Measurements from ENCODE around the gene SIGLECL1.
"Not testable (repeated sequence)": the region's sequence is repeated elsewhere in the genome, so short reads cannot be mapped to it uniquely, and the experiment has no call there.

SIGLECL1 gene

GRCh38 chr19:51204321-51204720 is 46.6 kb upstream of the SIGLECL1 start:
- Histone ChIP-seq H3K9me2 (ENCODE audit: low read depth, low read length) (no peaks in the 10 kb centered on the region), H3K4me2 (ENCODE audit: low read length) (no peak overlapping the region), H2AFZ (ENCODE audit: low read length) (no peak overlapping the region), H3K27ac (ENCODE audit: low read depth, low read length, poor library complexity, severe bottlenecking) (no peak overlapping the region), H3K9ac (ENCODE audit: low read length) (no peak overlapping the region), H3F3A (ENCODE audit: insufficient read depth, low read length) (no peaks in the 10 kb centered on the region), H3K4me1 (ENCODE audit: insufficient read depth, low read length, severe bottlenecking) (no peaks in the 10 kb centered on the region), H3K9me3 (ENCODE audit: low read length) (no peaks in the 10 kb centered on the region), H3K36me3 (ENCODE audit: insufficient read depth, low read length) (no peaks in the 10 kb centered on the region), H3K27me3 (ENCODE audit: insufficient read depth, low read length) (0 out of 2 replicates have a peak, but pooled peaks cover 6% of the 10 kb centered on the region), H4K20me1 (ENCODE audit: insufficient read depth, low read length) (no peaks in the 10 kb centered on the region), H3K4me3 (ENCODE audit: low read depth, low read length, poor library complexity, severe bottlenecking) (no peak overlapping the region), H3K79me2 (ENCODE audit: insufficient read depth, low read length) (no peaks in the 10 kb centered on the region)
- TF ChIP-seq CTCF (IDR thresholded peaks at IDR 0.05; ENCODE audit: low read length), result no peak
- no peak for TF ChIP-seq EZH2 (IDR thresholded peaks at IDR 0.05; ENCODE audit: borderline replicate concordance, low read length)

- TF ChIP-seq CTCF (IDR thresholded peaks at IDR 0.05; ENCODE audit: low read length), result no peak
- TF ChIP-seq EZH2 (IDR thresholded peaks at IDR 0.05; ENCODE audit: borderline replicate concordance, low read length), result no peak
- Histone ChIP-seq H4K20me1 (ENCODE audit: insufficient read depth, low read length) (no peaks in the 10 kb centered on the region), H3K36me3 (ENCODE audit: insufficient read depth, low read length) (no peaks in the 10 kb centered on the region), H3K4me3 (ENCODE audit: low read depth, low read length, poor library complexity, severe bottlenecking) (no peak overlapping the region), H3K4me2 (ENCODE audit: low read length) (no peak overlapping the region), H3K9ac (ENCODE audit: low read length) (no peak overlapping the region), H2AFZ (ENCODE audit: low read length) (no peak overlapping the region), H3K79me2 (ENCODE audit: insufficient read depth, low read length) (no peaks in the 10 kb centered on the region), H3K9me2 (ENCODE audit: low read depth, low read length) (no peaks in the 10 kb centered on the region), H3K9me3 (ENCODE audit: low read length) (no peaks in the 10 kb centered on the region), H3F3A (ENCODE audit: insufficient read depth, low read length) (no peaks in the 10 kb centered on the region), H3K4me1 (ENCODE audit: insufficient read depth, low read length, severe bottlenecking) (no peaks in the 10 kb centered on the region), H3K27ac (ENCODE audit: low read depth, low read length, poor library complexity, severe bottlenecking) (no peak overlapping the region), H3K27me3 (ENCODE audit: insufficient read depth, low read length) (0 out of 2 replicates have a peak, but pooled peaks cover 6% of the 10 kb centered on the region)
Observed at GRCh38 chr19:51207747-51208146, 43.1 kb upstream of the SIGLECL1 start.

- Histone ChIP-seq H3K9me2 (ENCODE audit: low read depth, low read length) (no peaks in the 10 kb centered on the region), H3K9me3 (ENCODE audit: low read length) (no peaks in the 10 kb centered on the region), H3K9ac (ENCODE audit: low read length) (no peak overlapping the region), H2AFZ (ENCODE audit: low read length) (no peak overlapping the region), H3K4me2 (ENCODE audit: low read length) (no peak overlapping the region), H3K27ac (ENCODE audit: low read depth, low read length, poor library complexity, severe bottlenecking) (no peak overlapping the region), H4K20me1 (ENCODE audit: insufficient read depth, low read length) (no peaks in the 10 kb centered on the region), H3K36me3 (ENCODE audit: insufficient read depth, low read length) (no peaks in the 10 kb centered on the region), H3F3A (ENCODE audit: insufficient read depth, low read length) (no peaks in the 10 kb centered on the region), H3K4me1 (ENCODE audit: insufficient read depth, low read length, severe bottlenecking) (no peaks in the 10 kb centered on the region), H3K27me3 (ENCODE audit: insufficient read depth, low read length) (no peaks in the 10 kb centered on the region; the same call in 1 of the 2 replicates), H3K4me3 (ENCODE audit: low read depth, low read length, poor library complexity, severe bottlenecking) (no peak overlapping the region), H3K79me2 (ENCODE audit: insufficient read depth, low read length) (no peaks in the 10 kb centered on the region)
- TF ChIP-seq CTCF (IDR thresholded peaks at IDR 0.05; ENCODE audit: low read length), result no peak
- TF ChIP-seq EZH2 (IDR thresholded peaks at IDR 0.05; ENCODE audit: borderline replicate concordance, low read length), result no peak
Observed at GRCh38 chr19:51210191-51210784, 40.6 kb upstream of the SIGLECL1 start.

- H3K27me3 ChIP-seq (ENCODE audit: insufficient read depth, low read length); H2AFZ ChIP-seq (ENCODE audit: low read length); H3K27ac ChIP-seq (ENCODE audit: low read depth, low read length, poor library complexity, severe bottlenecking); H3K9me2 ChIP-seq (ENCODE audit: low read depth, low read length); H3K79me2 ChIP-seq (ENCODE audit: insufficient read depth, low read length); H3K36me3 ChIP-seq (ENCODE audit: insufficient read depth, low read length); H3K9ac ChIP-seq (ENCODE audit: low read length); H3K4me2 ChIP-seq (ENCODE audit: low read length); H3F3A ChIP-seq (ENCODE audit: insufficient read depth, low read length); H3K4me3 ChIP-seq (ENCODE audit: low read depth, low read length, poor library complexity, severe bottlenecking); H3K4me1 ChIP-seq (ENCODE audit: insufficient read depth, low read length, severe bottlenecking); H3K9me3 ChIP-seq (ENCODE audit: low read length); H4K20me1 ChIP-seq (ENCODE audit: insufficient read depth, low read length): not testable (repeated sequence)
Observed at GRCh38 chr19:51210874-51211361, 40.0 kb upstream of the SIGLECL1 start.
